BE2C (cell line): ENCODE data around the gene TEX29.
A peak's percentile ranks its signal among the peaks of the same experiment; 100 is the strongest.

Experiments used
- DNase-seq: peaks from one replicate; pipeline ENCODE4 v3.0.0-alpha.2; 2020
- H3K27me3 ChIP-seq: fragments of 250-450 bp; sonication (Bioruptor Pico); 2 replicates; pipeline ENCODE4 v1.5.1; 2020; ENCODE audit warnings: mild to moderate bottlenecking
- H3K36me3 ChIP-seq: fragments of 250-450 bp; sonication (Bioruptor Pico); 2 replicates; pipeline ENCODE4 v1.5.1; 2020; ENCODE audit warnings: mild to moderate bottlenecking
- H3K4me1 ChIP-seq: fragments of 250-450 bp; sonication (Bioruptor Pico); 2 replicates; pipeline ENCODE4 v1.5.1; 2020
- H3K4me3 ChIP-seq: 2 replicates; pipeline ENCODE4 v1.5.1; 2011; ENCODE audit warnings: low read depth, low read length
- H3K9me3 ChIP-seq: fragments of 250-450 bp; sonication (Bioruptor Pico); 2 replicates; pipeline ENCODE4 v1.5.1; 2020
- CTCF ChIP-seq: IDR thresholded peaks from 2 replicates; pipeline ENCODE4 v1.5.1; 2012; ENCODE audit warnings: mild to moderate bottlenecking, low read depth, low read length

TEX29 gene

GRCh38 chr13:111344471-111345191 lies 24.2 kb downstream of the TEX29 start:
- Histone ChIP-seq H3K36me3 (no peaks in the 10 kb centered on the region), H3K9me3 (no peaks in the 10 kb centered on the region), H3K4me1 (no peaks in the 10 kb centered on the region), H3K27me3 (peaks cover 7% of the 10 kb centered on the region), H3K4me3 (no peak overlapping the region)
- peak; percentile 41 for TF ChIP-seq CTCF
- DNase-seq = no peak

GRCh38 chr13:111345682-111346081 lies 25.2 kb downstream of the TEX29 start:
- Histone ChIP-seq H3K27me3 (peaks cover 11% of the 10 kb centered on the region), H3K36me3 (no peaks in the 10 kb centered on the region), H3K4me3 (no peak overlapping the region), H3K4me1 (no peaks in the 10 kb centered on the region), H3K9me3 (no peaks in the 10 kb centered on the region)
- DNase-seq = no peak
- no peak for TF ChIP-seq CTCF

GRCh38 chr13:111346101-111346680 lies 25.7 kb downstream of the TEX29 start:
- no peaks in the 10 kb centered on the region for H3K4me1 ChIP-seq
- peaks cover 14% of the 10 kb centered on the region for H3K27me3 ChIP-seq
- no peak overlapping the region for H3K4me3 ChIP-seq
- no peak for DNase-seq
- no peaks in the 10 kb centered on the region for H3K36me3 ChIP-seq
- no peaks in the 10 kb centered on the region for H3K9me3 ChIP-seq
- TF ChIP-seq CTCF = no peak

GRCh38 chr13:111347438-111347837 lies 27.0 kb downstream of the TEX29 start:
- no peaks in the 10 kb centered on the region for H3K9me3 ChIP-seq
- H3K27me3 ChIP-seq = peaks cover 14% of the 10 kb centered on the region
- H3K4me3 ChIP-seq = no peak overlapping the region
- no peak for TF ChIP-seq CTCF
- no peak for DNase-seq
- no peaks in the 10 kb centered on the region for H3K4me1 ChIP-seq
- no peaks in the 10 kb centered on the region for H3K36me3 ChIP-seq

- Histone ChIP-seq H3K9me3 (no peaks in the 10 kb centered on the region), H3K4me3 (no peak overlapping the region), H3K4me1 (no peaks in the 10 kb centered on the region), H3K27me3 (peaks cover 27% of the 10 kb centered on the region), H3K36me3 (no peaks in the 10 kb centered on the region)
- DNase-seq = no peak
- no peak for TF ChIP-seq CTCF
These were observed 33.1 kb downstream of the TEX29 start for GRCh38 chr13:111353508-111353907.

GRCh38 chr13:111354789-111355188 lies 34.3 kb downstream of the TEX29 start:
- Histone ChIP-seq H3K27me3 (peaks cover 29% of the 10 kb centered on the region), H3K9me3 (no peaks in the 10 kb centered on the region), H3K4me3 (no peak overlapping the region), H3K36me3 (no peaks in the 10 kb centered on the region), H3K4me1 (no peaks in the 10 kb centered on the region)
- no peak for TF ChIP-seq CTCF
- DNase-seq = no peak
